ENCODE measurements around the gene PVALEF.

PVALEF gene

GRCh38 chr17:81199482-81199830 is 34.1 kb downstream of the PVALEF start:
- DNase-seq = no peak

- DNase-seq = no peak
These were observed 34.9 kb downstream of the PVALEF start for GRCh38 chr17:81200201-81200600.

GRCh38 chr17:81200695-81201580 is 35.6 kb downstream of the PVALEF start:
- peak; percentile 9 for DNase-seq

GRCh38 chr17:81202318-81202717 is 37.0 kb downstream of the PVALEF start:
- DNase-seq = no peak

GRCh38 chr17:81203136-81203535 is 37.8 kb downstream of the PVALEF start:
- no peak for DNase-seq

- no peak for DNase-seq
These were observed 39.3 kb downstream of the PVALEF start for GRCh38 chr17:81204578-81204977.

GRCh38 chr17:81206166-81206565 is 40.9 kb downstream of the PVALEF start:
- no peak for DNase-seq

- DNase-seq = no peak
These were observed 41.4 kb downstream of the PVALEF start for GRCh38 chr17:81206657-81207056.

GRCh38 chr17:81207610-81208581 is 42.6 kb downstream of the PVALEF start:
- DNase-seq = no peak

- no peak for DNase-seq
These were observed 43.3 kb downstream of the PVALEF start for GRCh38 chr17:81208651-81209050.

GRCh38 chr17:81209141-81209540 is 43.8 kb downstream of the PVALEF start:
- no peak for DNase-seq

- DNase-seq = no peak
These were observed 45.2 kb downstream of the PVALEF start for GRCh38 chr17:81210466-81210865.

GRCh38 chr17:81210868-81211267 is 45.6 kb downstream of the PVALEF start:
- no peak for DNase-seq

GRCh38 chr17:81212365-81212764 is 47.1 kb downstream of the PVALEF start:
- DNase-seq = no peak

- DNase-seq = no peak
These were observed 48.7 kb downstream of the PVALEF start for GRCh38 chr17:81213978-81214377.

- DNase-seq = no peak
These were observed 52.2 kb downstream of the PVALEF start for GRCh38 chr17:81217491-81217890.

GRCh38 chr17:81218459-81218858 is 53.2 kb downstream of the PVALEF start:
- no peak for DNase-seq

- no peak for DNase-seq
These were observed 53.7 kb downstream of the PVALEF start for GRCh38 chr17:81218991-81219390.

- DNase-seq = no peak
These were observed 54.3 kb downstream of the PVALEF start for GRCh38 chr17:81219476-81220180.

- DNase-seq = no peak
These were observed 56.1 kb downstream of the PVALEF start for GRCh38 chr17:81221371-81221841.

- no peak for DNase-seq
These were observed 56.7 kb downstream of the PVALEF start for GRCh38 chr17:81221842-81222619.

GRCh38 chr17:81222620-81222905 is 57.3 kb downstream of the PVALEF start:
- no peak for DNase-seq

Data from NCI-H2227 treated with DMSO at 0.1 percent for 48 hours (cell line).